Measurements from ENCODE around the gene CNKSR2. TPM values are rescaled to one million over a fixed set of nuclear protein-coding genes. Genes with fewer than 3 reads are reported as not detected.
A peak's percentile ranks its signal among the peaks of the same experiment; 100 is the strongest.

The CNKSR2 gene
- total and polyA plus RNA-seq, 11 donors: 0.07 to 3.0 (median 0.47) TPM; not detected in 1

- Histone ChIP-seq H3K9me3 (no peaks in the 10 kb centered on the region), H3K4me1 (no peaks in the 10 kb centered on the region), H3K27me3 (peaks cover 0 to 5% (median 0%) of the 10 kb centered on the region in 9 donors), H3K4me3 (no peak overlapping the region), H3K27ac (no peak overlapping the region), H3K36me3 (no peaks in the 10 kb centered on the region)
- WGBS, 4 donors: 59 to 85% (median 62%) methylated on average over 1 of the region's 1 CpG
- TF ChIP-seq CTCF (IDR thresholded peaks at IDR 0.05) (no peak), POLR2A (IDR thresholded peaks at IDR 0.05) (no peak)
- intact Hi-C loops (cut with DNase I): no loop called here
- no peak for DNase-seq
- ATAC-seq: no peak
These were observed 309.7 kb downstream of the CNKSR2 start for GRCh38 chrX:21683941-21684340.

- no peaks in the 10 kb centered on the region for H3K4me1 ChIP-seq
- intact Hi-C loops (cut with DNase I): no loop called here
- 80 to 88% (median 83%) methylated on average over 3 of the region's 3 CpGs for WGBS, 4 donors
- H3K9me3 ChIP-seq: no peaks in the 10 kb centered on the region
- TF ChIP-seq POLR2A (IDR thresholded peaks at IDR 0.05) (no peak), CTCF (IDR thresholded peaks at IDR 0.05) (no peak)
- H3K36me3 ChIP-seq: no peaks in the 10 kb centered on the region
- H3K4me3 ChIP-seq: no peak overlapping the region
- no peak overlapping the region for H3K27ac ChIP-seq
- no peaks in the 10 kb centered on the region for H3K27me3 ChIP-seq
- DNase-seq (no peak), ATAC-seq (no peak)
These were observed 317.3 kb downstream of the CNKSR2 start for GRCh38 chrX:21691512-21692018.

GRCh38 chrX:21698272-21698671 is 324.1 kb downstream of the CNKSR2 start:
- Histone ChIP-seq H3K36me3 (no peaks in the 10 kb centered on the region), H3K27me3 (no peaks in the 10 kb centered on the region), H3K27ac (no peak overlapping the region), H3K4me1 (no peaks in the 10 kb centered on the region), H3K4me3 (no peak overlapping the region), H3K9me3 (no peaks in the 10 kb centered on the region)
- intact Hi-C loops (cut with DNase I): no loop called here
- DNase-seq (no peak), ATAC-seq (no peak)
- no peak for TF ChIP-seq POLR2A (IDR thresholded peaks at IDR 0.05)
- no peak for TF ChIP-seq CTCF (IDR thresholded peaks at IDR 0.05)
- 59 to 72% (median 59%) methylated on average over 4 of the region's 4 CpGs for WGBS, 4 donors

- no peaks in the 10 kb centered on the region for H3K4me1 ChIP-seq
- no peak overlapping the region for H3K4me3 ChIP-seq
- DNase-seq: no peak
- H3K27me3 ChIP-seq: peaks cover 0 to 3% (median 0%) of the 10 kb centered on the region in 9 donors
- no peaks in the 10 kb centered on the region for H3K36me3 ChIP-seq
- TF ChIP-seq CTCF (IDR thresholded peaks at IDR 0.05) (no peak), POLR2A (IDR thresholded peaks at IDR 0.05) (no peak)
- WGBS, 4 donors: 48 to 69% (median 53%) methylated on average over 3 of the region's 3 CpGs
- no peaks in the 10 kb centered on the region for H3K9me3 ChIP-seq
- ATAC-seq: peak in 1 of 4 donors; percentile 18
- H3K27ac ChIP-seq: no peak overlapping the region
- intact Hi-C loops (cut with DNase I): no loop called here
These were observed 324.9 kb downstream of the CNKSR2 start for GRCh38 chrX:21699136-21699535.
